22Rv1 (cell line): ENCODE data around the gene RRP8.

Experiments used
- CTCF ChIP-seq: fragments of 450-650 bp; IDR thresholded peaks from 2 replicates; pipeline ENCODE4 v1.5.1; 2017; ENCODE audit warnings: mild to moderate bottlenecking
- ZFX ChIP-seq: fragments of 450-650 bp; IDR thresholded peaks from 2 replicates; pipeline ENCODE4 v1.6.1; 2017; ENCODE audit warnings: antibody characterized with exemption, borderline replicate concordance

GRCh38 chr11:6606471-6607189 is 3.2 kb upstream of the RRP8 start:
- TF ChIP-seq CTCF (no peak), ZFX (no peak)
